ENCODE data around the gene MRTFA. TPM values are rescaled to one million over a fixed set of nuclear protein-coding genes. Genes with fewer than 3 reads are reported as not detected.

Gene MRTFA
- total RNA-seq, 4 donors from 2014 or later, result 32.6 to 173 (median 76.1) TPM

GRCh38 chr22:40484906-40485669, 151.4 kb downstream of the MRTFA start:
- H3K27me3 ChIP-seq, result no peaks in the 10 kb centered on the region
- no peak for DNase-seq
- peaks cover 0 to 4% of the 10 kb centered on the region in 2 donors for H3K4me1 ChIP-seq
- no peak overlapping the region for H3K4me3 ChIP-seq
- intact Hi-C loops (cut with DNase I; ENCODE audit: low total_unique reads), result loop anchor here (10.0 kb wide), 1 partner anchor 50 kb away; no protein-coding TSS in a partner anchor
- no peaks in the 10 kb centered on the region for H3K36me3 ChIP-seq
- no peak for TF ChIP-seq CTCF (IDR thresholded peaks at IDR 0.05)
- no peak for TF ChIP-seq POLR2A (IDR thresholded peaks at IDR 0.05)
- no peaks in the 10 kb centered on the region for H3K9me3 ChIP-seq
- peak overlapping the region; percentile 37 to 44 for H3K27ac ChIP-seq

GRCh38 chr22:40482886-40483285, 153.6 kb downstream of the MRTFA start:
- no peaks in the 10 kb centered on the region for H3K27me3 ChIP-seq
- H3K4me1 ChIP-seq, result peaks cover 0 to 4% of the 10 kb centered on the region in 2 donors
- TF ChIP-seq CTCF (IDR thresholded peaks at IDR 0.05) (no peak), POLR2A (IDR thresholded peaks at IDR 0.05) (no peak)

GRCh38 chr22:40482391-40482790, 154.1 kb downstream of the MRTFA start:
- DNase-seq, result no peak
- Histone ChIP-seq H3K9me3 (no peaks in the 10 kb centered on the region), H3K4me1 (peaks cover 0 to 4% of the 10 kb centered on the region in 2 donors), H3K4me3 (no peak overlapping the region), H3K27me3 (no peaks in the 10 kb centered on the region), H3K27ac (no peak overlapping the region), H3K36me3 (no peaks in the 10 kb centered on the region)
- intact Hi-C loops (cut with DNase I; ENCODE audit: low total_unique reads), result loop anchor here (10.0 kb wide), 1 partner anchor 48 kb away; no protein-coding TSS in a partner anchor
- TF ChIP-seq CTCF (IDR thresholded peaks at IDR 0.05) (no peak), POLR2A (IDR thresholded peaks at IDR 0.05) (no peak)

More at GRCh38 chr22:40482886-40483285, 153.6 kb downstream of the MRTFA start:
- intact Hi-C loops (cut with DNase I; ENCODE audit: low total_unique reads), result loop anchor here (10.0 kb wide), 1 partner anchor 48 kb away; no protein-coding TSS in a partner anchor
- no peak for DNase-seq
- no peaks in the 10 kb centered on the region for H3K9me3 ChIP-seq
- no peaks in the 10 kb centered on the region for H3K36me3 ChIP-seq
- H3K27ac ChIP-seq, result no peak overlapping the region
- H3K4me3 ChIP-seq, result no peak overlapping the region

- intact Hi-C loops (cut with DNase I; ENCODE audit: low total_unique reads), result loop anchor here (10.0 kb wide), 1 partner anchor 46 kb away; no protein-coding TSS in a partner anchor
- H3K36me3 ChIP-seq, result no peaks in the 10 kb centered on the region
- no peak for TF ChIP-seq POLR2A (IDR thresholded peaks at IDR 0.05)
- H3K4me1 ChIP-seq, result peaks cover 0 to 4% of the 10 kb centered on the region in 2 donors
- H3K27me3 ChIP-seq, result no peaks in the 10 kb centered on the region
- no peaks in the 10 kb centered on the region for H3K9me3 ChIP-seq
- H3K4me3 ChIP-seq, result no peak overlapping the region
- no peak overlapping the region for H3K27ac ChIP-seq
- no peak for DNase-seq
These were observed 155.5 kb downstream of the MRTFA start for GRCh38 chr22:40480996-40481395.

- Histone ChIP-seq H3K36me3 (no peaks in the 10 kb centered on the region), H3K4me3 (no peak overlapping the region), H3K4me1 (no peaks in the 10 kb centered on the region), H3K27me3 (no peaks in the 10 kb centered on the region), H3K27ac (no peak overlapping the region), H3K9me3 (no peaks in the 10 kb centered on the region)
- DNase-seq, result no peak
- TF ChIP-seq CTCF (IDR thresholded peaks at IDR 0.05), result no peak
- no peak for TF ChIP-seq POLR2A (IDR thresholded peaks at IDR 0.05)
- intact Hi-C loops (cut with DNase I; ENCODE audit: low total_unique reads), result loop anchor here (10.0 kb wide), 1 partner anchor 45 kb away; no protein-coding TSS in a partner anchor
These were observed 156.5 kb downstream of the MRTFA start for GRCh38 chr22:40479887-40480538.

All from uterus (tissue), 4 donors.